ENCODE measurements around the gene MB. TPM values are rescaled to one million over a fixed set of nuclear protein-coding genes. Genes with fewer than 3 reads are reported as not detected.

MB gene
- total RNA-seq, 2 donors from 2014 or later, result 1.4 to 2.6 TPM

- Mint-ChIP-seq H3K4me3 (no peak overlapping the region), H3K9me3 (no peaks in the 10 kb centered on the region), H3K27ac (no peak overlapping the region), H3K27me3 (ENCODE audit: insufficient read depth) (peaks cover 1% of the 10 kb centered on the region), H3K36me3 (ENCODE audit: low read depth) (no peaks in the 10 kb centered on the region), H3K4me1 (peaks cover 9% of the 10 kb centered on the region)
- TF ChIP-seq CTCF (conservative IDR thresholded peaks at IDR 0.05), result no peak
- DNase-seq, result no peak
- no peaks in the 10 kb centered on the region for H3K27me3 ChIP-seq (ENCODE audit: control insufficient read depth, insufficient read depth, low read length, poor library complexity, severe bottlenecking)
- no peak overlapping the region for H3K27ac ChIP-seq (ENCODE audit: low read depth, low read length)
- peaks cover 6% of the 10 kb centered on the region for H3K4me1 ChIP-seq (ENCODE audit: control insufficient read depth, insufficient read depth, low read length)
- H3K4me3 ChIP-seq (ENCODE audit: low read length), result no peak overlapping the region
- no peak overlapping the region for H3K9ac ChIP-seq (ENCODE audit: extremely low read depth, low read length, poor library complexity, severe bottlenecking)
- 87 to 91% methylated on average over 9 to 11 of the region's 11 CpGs for WGBS, 2 experiments (ENCODE audit: insufficient coverage in 1 of 2, insufficient read length in 1 of 2)
- no peaks in the 10 kb centered on the region for H3K36me3 ChIP-seq (ENCODE audit: control insufficient read depth, insufficient read depth, low read length)
- no peaks in the 10 kb centered on the region for H3K9me3 ChIP-seq (ENCODE audit: control insufficient read depth, low read length)
Observed at GRCh38 chr22:35589071-35589755, 27.9 kb downstream of the MB start.

- H3K9ac ChIP-seq (ENCODE audit: extremely low read depth, low read length, poor library complexity, severe bottlenecking), result no peak overlapping the region
- no peaks in the 10 kb centered on the region for H3K9me3 ChIP-seq (ENCODE audit: control insufficient read depth, low read length)
- TF ChIP-seq CTCF (conservative IDR thresholded peaks at IDR 0.05), result no peak
- Mint-ChIP-seq H3K4me3 (no peak overlapping the region), H3K9me3 (no peaks in the 10 kb centered on the region), H3K27ac (no peak overlapping the region), H3K27me3 (ENCODE audit: insufficient read depth) (peaks cover 1% of the 10 kb centered on the region), H3K4me1 (peaks cover 4% of the 10 kb centered on the region), H3K36me3 (ENCODE audit: low read depth) (no peaks in the 10 kb centered on the region)
- no peaks in the 10 kb centered on the region for H3K27me3 ChIP-seq (ENCODE audit: control insufficient read depth, insufficient read depth, low read length, poor library complexity, severe bottlenecking)
- H3K4me3 ChIP-seq (ENCODE audit: low read length), result no peak overlapping the region
- no peaks in the 10 kb centered on the region for H3K36me3 ChIP-seq (ENCODE audit: control insufficient read depth, insufficient read depth, low read length)
- no peak for DNase-seq
- H3K27ac ChIP-seq (ENCODE audit: low read depth, low read length), result no peak overlapping the region
- H3K4me1 ChIP-seq (ENCODE audit: control insufficient read depth, insufficient read depth, low read length), result no peaks in the 10 kb centered on the region
- 90 to 96% methylated on average over 3 to 5 of the region's 5 CpGs for WGBS, 2 experiments (ENCODE audit: insufficient coverage in 1 of 2, insufficient read length in 1 of 2)
Observed at GRCh38 chr22:35587896-35588295, 29.2 kb downstream of the MB start.

- no peak for TF ChIP-seq CTCF (conservative IDR thresholded peaks at IDR 0.05)
- H3K27me3 Mint-ChIP-seq (ENCODE audit: insufficient read depth), result peaks cover 1% of the 10 kb centered on the region
- H3K27ac ChIP-seq (ENCODE audit: low read depth, low read length), result no peak overlapping the region
- H3K27ac Mint-ChIP-seq, result no peak overlapping the region
- no peaks in the 10 kb centered on the region for H3K4me1 ChIP-seq (ENCODE audit: control insufficient read depth, insufficient read depth, low read length)
- H3K4me1 Mint-ChIP-seq, result peaks cover under 1% of the 10 kb centered on the region
- H3K36me3 Mint-ChIP-seq (ENCODE audit: low read depth), result no peaks in the 10 kb centered on the region
- no peaks in the 10 kb centered on the region for H3K9me3 Mint-ChIP-seq
- H3K4me3 Mint-ChIP-seq, result no peak overlapping the region
- H3K9ac ChIP-seq (ENCODE audit: extremely low read depth, low read length, poor library complexity, severe bottlenecking), result no peak overlapping the region
- no peaks in the 10 kb centered on the region for H3K27me3 ChIP-seq (ENCODE audit: control insufficient read depth, insufficient read depth, low read length, poor library complexity, severe bottlenecking)
- H3K4me3 ChIP-seq (ENCODE audit: low read length), result no peak overlapping the region
- H3K9me3 ChIP-seq (ENCODE audit: control insufficient read depth, low read length), result no peaks in the 10 kb centered on the region
- H3K36me3 ChIP-seq (ENCODE audit: control insufficient read depth, insufficient read depth, low read length), result no peaks in the 10 kb centered on the region
- DNase-seq, result no peak
- WGBS, 2 experiments (ENCODE audit: insufficient coverage in 1 of 2, insufficient read length in 1 of 2), result 88% methylated on average over 6 of the region's 6 CpGs; no CpG with 5 or more reads in 1 of the 2 experiments
Observed at GRCh38 chr22:35587447-35587870, 29.7 kb downstream of the MB start.

Measured in endodermal cell (in vitro differentiated cells).